GM12878 (cell line): ENCODE results near the gene REM2. TPM values are rescaled to one million over a fixed set of nuclear protein-coding genes. Genes with fewer than 3 reads are reported as not detected.

ENCODE experiments used
- ATAC-seq: fragments of 200-7000 bp; cut with Tn5 transposase; 3 replicates; pipeline ENCODE4 v1.9.1; 2020; ENCODE audit warnings: mild to moderate bottlenecking, moderate library complexity
- BruUV-seq: library from RNA; stranded (reverse); fragments of 400-500 nt; replicated peaks from 2 replicates; lab custom pipeline; 2021; lab: Mats Ljungman, UMichigan
- CTCF ChIA-PET: fragments of 300-600 bp; sonication (Branson Sonifier 250); formaldehyde crosslinking; extraction: SDS; loops from one replicate; lab custom pipeline; 2021; ENCODE audit warnings: inconsistent platforms; lab: Yijun Ruan, JAX
- POLR2A ChIA-PET: fragments of 350-600 bp; formaldehyde crosslinking; extraction: SDS; loops from one replicate; lab custom pipeline; 2021; ENCODE audit warnings: inconsistent platforms; lab: Charles Lee
- RAD21 ChIA-PET: fragments of 300-600 bp; sonication (Branson Sonifier 250); formaldehyde crosslinking; loops from one replicate; lab custom pipeline; 2023; ENCODE audit warnings: antibody characterized with exemption; ENCODE audit not compliant: unreplicated experiment; lab: Charles Lee
- SMC1A ChIA-PET: fragments of 300-600 bp; sonication (Branson Sonifier 250); formaldehyde crosslinking; loops from one replicate; lab custom pipeline; 2023; ENCODE audit not compliant: unreplicated experiment, uncharacterized antibody; lab: Charles Lee
- DNase-seq: peaks from one replicate; pipeline ENCODE4 v3.0.0-alpha.2; 2011; ENCODE audit warnings: low read depth, low spot score
- FAIRE-seq: peaks from 3 replicates; lab custom pipeline; 2011; peaks lifted over from hg19 to GRCh38; lab: Jason Lieb, UNC
- H2AFZ ChIP-seq: 2 replicates; pipeline ENCODE4 v1.6.0; 2011; ENCODE audit warnings: low read depth, low read length, control low read depth; ENCODE audit not compliant: control insufficient read depth
- H3K27ac ChIP-seq: 2 replicates; pipeline ENCODE4 v1.5.1; 2011; ENCODE audit warnings: control low read depth; ENCODE audit not compliant: control insufficient read depth, insufficient read depth
- H3K27me3 ChIP-seq, 2 experiments: replicated peaks in 1 of 2; 2 replicates each; pipeline versions ENCODE4 v1.6.0 to v1.6.1; 2011; ENCODE audit warnings: low read length in 1 of 2; ENCODE audit not compliant: control insufficient read depth in 2 of 2, insufficient read depth in 2 of 2
- H3K36me3 ChIP-seq, 2 experiments: 2 replicates each; pipeline ENCODE4 v1.5.1; 2011; ENCODE audit warnings: low read length in 1 of 2; ENCODE audit not compliant: control insufficient read depth in 2 of 2, insufficient read depth in 2 of 2
- H3K4me1 ChIP-seq: 2 replicates; pipeline ENCODE4 v1.6.1; 2011; ENCODE audit warnings: mild to moderate bottlenecking, low read length, moderate library complexity, mixed read lengths; ENCODE audit not compliant: control insufficient read depth, insufficient read depth
- H3K4me2 ChIP-seq: 2 replicates; pipeline ENCODE4 v1.6.0; 2011; ENCODE audit warnings: control low read depth; ENCODE audit not compliant: control insufficient read depth, insufficient read depth
- H3K4me3 ChIP-seq: fragments of 200-600 bp; sonication (generic); 2 replicates; pipeline ENCODE4 v1.5.1; 2016
- H3K79me2 ChIP-seq: 2 replicates; pipeline ENCODE4 v1.6.0; 2011; ENCODE audit warnings: low read length; ENCODE audit not compliant: control insufficient read depth, insufficient read depth
- H3K9ac ChIP-seq: 2 replicates; pipeline ENCODE4 v1.8.0; 2011; ENCODE audit warnings: low read length, control low read depth, mixed read lengths; ENCODE audit not compliant: control insufficient read depth, insufficient read depth
- H3K9me3 ChIP-seq: replicated peaks from 3 replicates; pipeline ENCODE4 v1.5.1; 2011; ENCODE audit warnings: mild to moderate bottlenecking, low read length; ENCODE audit not compliant: control insufficient read depth, insufficient read depth
- H4K20me1 ChIP-seq: 2 replicates; pipeline ENCODE4 v1.6.0; 2011; ENCODE audit not compliant: control insufficient read depth, insufficient read depth
- BCL3 ChIP-seq: IDR thresholded peaks from 2 replicates; pipeline ENCODE4 v1.6.1; 2011; ENCODE audit warnings: borderline replicate concordance, low read depth, mild to moderate bottlenecking, moderate library complexity, low read length; ENCODE audit not compliant: insufficient read depth, poor library complexity, severe bottlenecking
- POLR2A ChIP-seq: IDR thresholded peaks from 2 replicates; pipeline ENCODE4 v1.6.1; 2011; ENCODE audit warnings: low read depth, mild to moderate bottlenecking, low read length
- SREBF1 ChIP-seq: IDR thresholded peaks from 2 replicates; pipeline ENCODE4 v1.6.1; 2012; ENCODE audit warnings: mild to moderate bottlenecking, low read length
- SRF ChIP-seq, 2 experiments: IDR thresholded peaks; 2 replicates each; pipeline ENCODE4 v1.6.1; 2011; ENCODE audit warnings: low read depth in 2 of 2, low read length in 2 of 2, mild to moderate bottlenecking in 1 of 2, moderate library complexity in 1 of 2
- ZNF687 ChIP-seq: fragments of 450-650 bp; IDR thresholded peaks from 2 replicates; pipeline ENCODE4 v1.6.1; 2017; ENCODE audit warnings: mild to moderate bottlenecking, moderate library complexity
- WGBS: methylation state at CpG from one replicate; pipeline ENCODE4 v1.1.6; 2016; ENCODE audit warnings: low lambda C conversion rate; ENCODE audit not compliant: insufficient replicate concordance, insufficient coverage; ENCODE audit errors: missing lambda C conversion rate; 5-methylcytosine and 5-hydroxymethylcytosine counted together
- in situ Hi-C: fragments of 300-500 bp; cut with MboI; formaldehyde crosslinking; loops from 9 replicates; pipeline ENCODE4 v1.14.3; 2018; ENCODE audit warnings: mixed read lengths
- intact Hi-C: fragments of 100-400 bp; cut with micrococcal nuclease; formaldehyde crosslinking; loops from one replicate; pipeline ENCODE4 v1.14.2; 2022; ENCODE audit not compliant: unreplicated experiment
- polyA plus RNA-seq, 11 experiments: library from polyadenylated mRNA; depleted of rRNA in 4 of 11; unstranded in 6 of 11; stranded (reverse) in 5 of 11; fragments of >200 nt; fragmentation: Nextera tagmentation in 4 of 11; fragmentation: Illumina TruSeq in 1 of 11; extraction: Ambion mirVana in 4 of 11; extraction: Trizol in 1 of 11; gene quantifications; 1 replicate in 1 of 11; 2 replicates in 10 of 11; pipeline versions ENCODE4 v1.2.1 to v1.2.3, GENCODE V29; 2011 to 2016; ENCODE audit warnings: inconsistent platforms in 2 of 11, missing spikeins in 2 of 11, low read depth in 1 of 11
- total RNA-seq, 4 experiments: library from RNA; depleted of rRNA in 3 of 4; stranded (reverse); fragments of >200 nt in 3 of 4; fragmentation: Illumina TruSeq in 1 of 4; extraction: Trizol in 1 of 4; gene quantifications; 2 replicates each; pipeline versions ENCODE4 v1.2.1 to v1.2.3, GENCODE V29; 2013 to 2021

The REM2 gene
- total and polyA plus RNA-seq, 10 of the 15 experiments (the other 5 are each of a cell fraction or from before 2014, with no cell fraction given), result 0.27 to 1.5 (median 0.83) TPM

- TF ChIP-seq ZNF687 (no peak), SRF (IDR thresholded peaks at IDR 0.05; ENCODE audit: low read depth in 2 of 2, low read length in 2 of 2) (no peak), BCL3 (no peak), POLR2A (no peak)
Observed at GRCh38 chr14:22923746-22924145, 40.7 kb downstream of the REM2 start (continued).

GRCh38 chr14:22925513-22925912, 42.5 kb downstream of the REM2 start:
- no TSS peak for BruUV-seq
- Histone ChIP-seq H4K20me1 (no peaks in the 10 kb centered on the region), H3K4me2 (no peak overlapping the region), H3K27ac (no peak overlapping the region), H3K4me1 (peaks cover 16% of the 10 kb centered on the region; the same call in 1 of the 2 replicates), H3K79me2 (peaks cover 24% of the 10 kb centered on the region), H2AFZ (no peak overlapping the region), H3K9ac (no peak overlapping the region), H3K36me3 (peaks cover 11 to 19% of the 10 kb centered on the region in 2 experiments; a peak in 3 of 4 replicates), H3K4me3 (no peak overlapping the region), H3K9me3 (no peaks in the 10 kb centered on the region), H3K27me3 (no peaks in the 10 kb centered on the region)
- no peak for DNase-seq
- WGBS, result over 99% methylated on average over 8 of the region's 8 CpGs
- ChIA-PET CTCF (no interaction called here), POLR2A (no interaction called here), RAD21 (interaction anchor here (1.6 kb wide), 1 partner anchor 132 kb away, joined by 3 read pairs; no protein-coding TSS in a partner anchor), SMC1A (interaction anchor here (0.6 to 1.2 kb wide), 2 partner anchors 10 to 55 kb away, joined by 3 to 4 read pairs; no protein-coding TSS in a partner anchor)
- no peak for ATAC-seq
- TF ChIP-seq SREBF1 (no peak), SRF (IDR thresholded peaks at IDR 0.05; ENCODE audit: low read depth in 2 of 2, low read length in 2 of 2) (no peak)
- no peak for FAIRE-seq
- intact Hi-C loops (no loop called here), in situ Hi-C loops (no loop called here)
